Immature natural killer cell (primary cell): ENCODE measurements around the gene ASH1L. TPM values are rescaled to one million over a fixed set of nuclear protein-coding genes. Genes with fewer than 3 reads are reported as not detected.

Experiments used
- DNase-seq, 3 donors: peaks; one replicate each; pipeline ENCODE4 v3.0.0; 2022; ENCODE audit warnings: mixed read lengths in 1 of 3
- H3K27ac Mint-ChIP-seq, 6 donors: one replicate each; pipeline ENCODE4 v1.8.0; 2020; ENCODE audit warnings: mixed read lengths in 6 of 6, mild to moderate bottlenecking in 5 of 6, inconsistent platforms in 4 of 6, moderate library complexity in 3 of 6
- H3K27me3 Mint-ChIP-seq, 3 donors: one replicate each; pipeline ENCODE4 v1.8.0; 2020 to 2021; ENCODE audit warnings: low read depth in 3 of 3, mild to moderate bottlenecking in 3 of 3, mixed read lengths in 3 of 3, moderate library complexity in 3 of 3, inconsistent platforms in 1 of 3
- H3K36me3 Mint-ChIP-seq, 3 donors: one replicate each; pipeline ENCODE4 v1.8.0; 2020; ENCODE audit warnings: mixed read lengths in 3 of 3, inconsistent platforms in 2 of 3, mild to moderate bottlenecking in 2 of 3
- H3K4me1 Mint-ChIP-seq, 2 donors: one replicate each; pipeline ENCODE4 v1.8.0; 2020; ENCODE audit warnings: inconsistent platforms in 2 of 2, mild to moderate bottlenecking in 2 of 2, mixed read lengths in 2 of 2, moderate library complexity in 1 of 2
- H3K4me3 Mint-ChIP-seq, 5 donors: one replicate each; pipeline ENCODE4 v1.8.0; 2020; ENCODE audit warnings: mild to moderate bottlenecking in 5 of 5, mixed read lengths in 5 of 5, inconsistent platforms in 3 of 5, moderate library complexity in 3 of 5
- H3K9me3 Mint-ChIP-seq, 6 donors: one replicate each; pipeline ENCODE4 v1.8.0; 2020; ENCODE audit warnings: mild to moderate bottlenecking in 6 of 6, mixed read lengths in 6 of 6, inconsistent platforms in 4 of 6, moderate library complexity in 3 of 6
- polyA plus RNA-seq, 3 donors: library from polyadenylated mRNA; unstranded; fragments of 300-500 nt; fragmentation: Illumina TruSeq; gene quantifications; one replicate each; pipeline ENCODE4 v1.2.3, GENCODE V29; 2021

Gene ASH1L
- polyA plus RNA-seq, 3 donors from 2014 or later: 3.8 to 27.0 (median 6.0) TPM

DNA sequence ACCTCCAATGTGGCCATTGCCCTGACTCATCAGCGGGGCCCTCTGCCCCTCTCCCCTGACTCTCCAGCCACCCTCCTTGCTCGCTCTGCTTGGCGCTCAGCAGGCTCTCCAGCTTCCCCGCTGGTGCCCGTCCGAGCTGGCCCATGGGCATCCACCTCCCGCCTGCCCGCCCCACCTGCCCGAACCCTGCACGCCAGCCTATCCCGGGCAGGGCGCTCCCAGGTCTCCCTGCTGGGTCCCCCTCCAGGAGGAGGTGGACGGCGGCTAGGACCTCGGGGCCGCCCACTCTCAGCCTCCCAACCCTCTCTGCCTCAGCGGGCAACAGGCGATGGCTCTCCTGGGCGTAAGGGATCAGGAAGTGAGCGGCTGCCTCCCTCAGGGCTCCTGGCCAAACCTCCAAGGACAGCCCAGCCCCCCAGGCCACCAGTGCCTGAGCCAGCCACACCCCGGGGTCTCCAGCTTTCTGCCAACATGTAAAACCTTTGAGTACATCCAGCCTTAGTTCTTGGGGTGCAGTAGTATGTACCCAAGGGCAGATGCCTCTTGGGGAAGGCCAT, 274.5 kb downstream of the ASH1L start:
- no peak for DNase-seq
- Mint-ChIP-seq H3K27ac (no peak overlapping the region), H3K9me3 (no peaks in the 10 kb centered on the region)

DNA sequence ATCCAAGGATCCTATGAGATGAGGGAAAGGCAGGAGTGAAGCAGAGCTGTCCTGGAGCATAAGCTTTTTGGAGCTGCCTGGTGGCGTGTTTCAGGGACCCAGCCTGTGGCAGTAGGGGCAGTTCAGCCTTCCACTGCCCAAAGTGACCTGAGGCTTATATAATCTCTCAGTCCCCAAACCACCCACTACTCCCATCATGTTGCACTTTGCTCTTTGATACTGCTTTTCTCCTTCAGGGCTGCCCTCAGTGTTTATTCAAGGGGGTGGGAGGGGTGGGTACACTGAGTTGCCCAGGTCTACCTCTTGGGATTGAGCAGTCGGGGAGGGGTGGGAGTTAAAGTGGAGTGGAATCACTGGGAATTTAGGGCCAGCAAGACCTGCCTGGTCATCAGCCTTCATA, 276.1 kb downstream of the ASH1L start:
- Mint-ChIP-seq H3K9me3 (no peaks in the 10 kb centered on the region), H3K27ac (no peak overlapping the region)
- DNase-seq: no peak

More for the DNA sequence above, 274.5 kb downstream of the ASH1L start:
- Mint-ChIP-seq H3K4me1 (no peaks in the 10 kb centered on the region), H3K4me3 (no peak overlapping the region), H3K27me3 (peaks cover 0 to 5% (median 0%) of the 10 kb centered on the region in 3 donors), H3K36me3 (no peaks in the 10 kb centered on the region)

DNA sequence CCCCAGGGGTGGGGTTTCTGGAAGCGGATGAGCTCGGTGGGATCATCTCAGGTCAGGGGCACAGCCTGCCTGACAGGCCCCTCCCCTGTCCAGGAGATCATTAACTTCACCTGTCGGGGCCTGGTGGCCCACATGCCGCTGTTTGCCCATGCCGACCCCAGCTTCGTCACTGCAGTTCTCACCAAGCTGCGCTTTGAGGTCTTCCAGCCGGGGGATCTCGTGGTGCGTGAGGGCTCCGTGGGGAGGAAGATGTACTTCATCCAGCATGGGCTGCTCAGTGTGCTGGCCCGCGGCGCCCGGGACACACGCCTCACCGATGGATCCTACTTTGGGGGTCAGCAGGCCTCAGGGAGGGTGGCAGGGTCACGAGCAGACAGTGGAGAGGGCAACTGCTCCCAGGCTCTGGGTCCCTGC, 277.0 kb downstream of the ASH1L start:
- H3K4me1 Mint-ChIP-seq: no peaks in the 10 kb centered on the region
- peaks cover 0 to 6% (median 2%) of the 10 kb centered on the region in 3 donors for H3K27me3 Mint-ChIP-seq
- no peak for DNase-seq
- H3K4me3 Mint-ChIP-seq: no peak overlapping the region
- no peaks in the 10 kb centered on the region for H3K36me3 Mint-ChIP-seq
- no peaks in the 10 kb centered on the region for H3K9me3 Mint-ChIP-seq
- no peak overlapping the region for H3K27ac Mint-ChIP-seq

More for the DNA sequence above, 276.1 kb downstream of the ASH1L start:
- no peaks in the 10 kb centered on the region for H3K36me3 Mint-ChIP-seq
- H3K4me3 Mint-ChIP-seq: no peak overlapping the region
- peaks cover 0 to 4% (median 2%) of the 10 kb centered on the region in 3 donors for H3K27me3 Mint-ChIP-seq
- no peaks in the 10 kb centered on the region for H3K4me1 Mint-ChIP-seq

Other genes with a start within 250 kb of the ASH1L start
- gene RUSC1, start 241.9 kb downstream of the ASH1L start, polyA plus RNA-seq: 10 to 100 TPM in 2 of 3 donors, 1 to 10 TPM in 1; 9.2 to 21.3 (median 18.1) TPM
- gene MSTO1, start 47.4 kb upstream of the ASH1L start, polyA plus RNA-seq: 10 to 100 TPM in 1 of 3 donors, 1 to 10 TPM in 2; 7.5 to 20.0 (median 8.7) TPM
- 10 to 100 TPM; 21.3 to 59.2 (median 23.1) TPM for gene YY1AP1, start 126.0 kb upstream of the ASH1L start, polyA plus RNA-seq
- gene DAP3, start 126.3 kb upstream of the ASH1L start, polyA plus RNA-seq: 10 to 100 TPM; 75.5 to 88.1 (median 85.1) TPM